ENCODE measurements around the gene FBLN1.
A peak's percentile ranks its signal among the peaks of the same experiment; 100 is the strongest.

The FBLN1 gene

GRCh38 chr22:45640941-45641621, 138.4 kb downstream of the FBLN1 start:
- DNase-seq (ENCODE audit: low spot score), result no peak

- DNase-seq (ENCODE audit: low spot score), result no peak
Measured at GRCh38 chr22:45642986-45643385, 140.3 kb downstream of the FBLN1 start.

GRCh38 chr22:45644714-45645113, 142.0 kb downstream of the FBLN1 start:
- no peak for DNase-seq (ENCODE audit: low spot score)

- DNase-seq (ENCODE audit: low spot score), result no peak
Measured at GRCh38 chr22:45645150-45645525, 142.5 kb downstream of the FBLN1 start.

GRCh38 chr22:45645526-45646414, 143.1 kb downstream of the FBLN1 start:
- DNase-seq (ENCODE audit: low spot score), result peak; percentile 56

- no peak for DNase-seq (ENCODE audit: low spot score)
Measured at GRCh38 chr22:45647532-45648225, 145.0 kb downstream of the FBLN1 start.

GRCh38 chr22:45648301-45649117, 145.8 kb downstream of the FBLN1 start:
- DNase-seq (ENCODE audit: low spot score), result peak; percentile 18

GRCh38 chr22:45649809-45650208, 147.1 kb downstream of the FBLN1 start:
- no peak for DNase-seq (ENCODE audit: low spot score)

- no peak for DNase-seq (ENCODE audit: low spot score)
Measured at GRCh38 chr22:45650721-45651120, 148.0 kb downstream of the FBLN1 start.
